GM18508 (cell line): ENCODE data around the gene SMTN.
"Not testable (repeated sequence)": the region's sequence is repeated elsewhere in the genome, so short reads cannot be mapped to it uniquely, and the experiment has no call there.

Experiments used
- ATAC-seq: cut with Tn5 transposase; IDR thresholded peaks from one replicate; pipeline ENCODE4 v1.9.1; 2021; ENCODE audit warnings: moderate number of reproducible peaks; ENCODE audit not compliant: insufficient read depth, unreplicated experiment

SMTN gene

DNA sequence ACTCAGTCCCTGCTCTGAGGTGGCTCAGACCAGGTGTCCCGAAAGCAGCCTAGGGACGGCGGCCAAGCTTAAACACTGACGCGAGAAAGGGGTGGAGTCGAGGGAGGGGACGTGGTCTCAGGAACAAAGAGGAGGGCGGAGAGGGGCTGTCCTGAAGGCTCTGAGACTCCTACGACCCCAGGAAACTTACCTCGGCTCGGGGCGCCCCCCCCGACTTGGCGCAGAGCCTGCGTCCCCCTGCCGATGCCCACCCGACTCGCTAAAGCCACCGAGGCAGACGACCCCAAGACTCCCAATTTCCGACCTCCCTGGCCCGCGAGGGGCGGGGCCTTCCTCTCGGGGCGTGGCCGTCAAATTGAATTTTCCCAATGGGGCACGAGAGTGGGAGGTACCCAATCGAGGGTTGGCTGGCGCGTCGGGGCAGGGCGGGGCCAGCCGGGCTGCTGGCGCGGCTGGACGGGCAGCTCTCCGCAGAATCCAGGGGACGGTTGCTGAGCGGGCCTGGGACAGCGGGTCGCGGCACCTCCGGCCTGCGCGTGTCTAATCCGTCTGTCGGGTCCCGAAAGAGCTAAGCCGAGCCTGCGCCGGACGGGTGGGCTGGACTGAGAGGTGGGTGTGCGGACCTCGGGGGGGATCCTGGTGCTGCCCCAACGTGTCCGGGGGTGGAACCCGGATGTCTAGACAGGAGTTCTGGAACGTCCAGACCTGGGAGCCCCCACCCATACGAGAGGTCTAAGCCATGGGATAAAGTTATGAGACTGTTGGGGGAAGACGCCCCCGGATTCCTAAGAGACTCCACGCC is at the start of gene SMTN:
Gene SMTN, plus strand, starts transcription at position 471 of the 802 bp plus-strand sequence. CDS start 1,941 bp downstream, outside the sequence.
- no peak for ATAC-seq

DNA sequence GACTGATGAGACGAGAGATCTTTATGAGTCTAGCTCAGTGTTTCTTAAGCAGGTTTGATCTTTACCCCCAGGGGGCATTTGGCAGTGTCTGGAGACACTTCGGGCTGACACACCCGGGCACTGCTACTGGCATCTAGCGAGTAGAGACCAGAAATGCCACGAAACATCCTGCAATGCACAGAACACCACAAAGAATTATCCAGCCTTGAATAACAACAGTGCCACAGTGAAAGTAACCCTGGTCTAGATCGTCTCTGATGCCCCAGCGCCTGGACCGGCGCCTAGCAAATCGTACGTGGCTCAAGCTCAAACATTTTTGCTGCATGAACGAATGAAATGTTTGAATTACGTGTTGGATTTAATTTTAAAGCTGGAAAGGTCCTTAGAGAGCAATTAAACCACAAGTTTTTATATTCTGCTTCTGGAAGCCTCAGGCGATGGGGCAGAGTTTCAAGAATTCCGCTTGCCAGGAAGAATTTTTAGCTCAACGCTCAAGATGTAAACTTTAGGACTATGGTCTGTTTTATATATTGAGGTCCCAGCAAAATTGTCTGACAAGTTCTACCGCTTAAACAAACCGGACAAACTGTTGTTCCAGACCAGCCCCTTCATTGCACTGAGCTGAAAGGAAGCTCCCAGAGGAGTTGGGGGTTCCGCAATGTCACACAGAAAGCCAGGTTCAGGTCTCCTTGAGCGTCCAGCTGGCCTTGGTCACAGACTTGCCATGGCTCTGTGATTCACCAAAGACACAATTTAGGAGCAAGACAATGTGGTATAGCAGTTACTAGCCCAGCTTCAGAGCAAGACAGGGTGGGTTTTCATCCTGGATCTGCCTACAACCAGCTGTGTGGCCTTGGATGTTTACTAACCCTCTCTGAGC is 44.2 kb upstream of the SMTN start:
- ATAC-seq, result no peak

DNA sequence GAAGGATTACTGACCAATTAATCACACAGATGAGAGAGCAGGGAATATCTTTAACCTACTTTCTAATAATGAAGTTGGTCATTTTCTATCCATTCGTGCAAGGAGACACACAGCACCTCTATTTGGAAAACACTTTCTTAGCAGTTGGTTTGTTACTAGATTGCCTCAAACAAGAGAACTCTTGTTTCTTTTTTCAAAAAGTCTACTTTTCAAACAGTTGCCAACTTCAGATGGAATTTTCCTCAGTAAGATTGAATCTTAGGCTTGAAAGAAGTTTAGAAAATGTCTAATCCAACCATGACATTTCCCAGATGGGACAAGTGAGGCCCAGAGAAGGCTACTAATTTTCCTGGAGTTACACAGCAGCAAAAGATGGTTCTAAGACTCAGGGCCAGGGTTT is 42.4 kb upstream of the SMTN start:
- no peak for ATAC-seq

DNA sequence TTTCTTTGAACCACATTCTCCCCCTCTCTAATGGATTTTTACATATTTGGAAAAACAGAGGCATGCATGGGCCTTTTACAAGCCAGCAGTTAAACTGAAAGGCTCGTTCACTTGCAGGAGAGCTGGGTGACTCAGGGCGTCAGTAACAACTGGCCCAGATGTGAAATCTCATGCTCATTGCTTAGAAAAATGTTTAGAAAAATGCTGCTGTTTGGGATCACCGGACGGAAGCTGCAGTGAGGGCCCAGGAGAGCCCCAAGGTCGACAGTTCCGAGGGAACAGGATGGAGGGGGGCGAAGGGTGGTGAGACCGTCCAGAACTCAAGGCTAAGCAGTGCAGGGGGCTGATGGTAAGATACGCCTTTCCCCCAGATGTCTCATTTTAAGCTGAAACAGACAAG is 41.7 kb upstream of the SMTN start:
- no peak for ATAC-seq

DNA sequence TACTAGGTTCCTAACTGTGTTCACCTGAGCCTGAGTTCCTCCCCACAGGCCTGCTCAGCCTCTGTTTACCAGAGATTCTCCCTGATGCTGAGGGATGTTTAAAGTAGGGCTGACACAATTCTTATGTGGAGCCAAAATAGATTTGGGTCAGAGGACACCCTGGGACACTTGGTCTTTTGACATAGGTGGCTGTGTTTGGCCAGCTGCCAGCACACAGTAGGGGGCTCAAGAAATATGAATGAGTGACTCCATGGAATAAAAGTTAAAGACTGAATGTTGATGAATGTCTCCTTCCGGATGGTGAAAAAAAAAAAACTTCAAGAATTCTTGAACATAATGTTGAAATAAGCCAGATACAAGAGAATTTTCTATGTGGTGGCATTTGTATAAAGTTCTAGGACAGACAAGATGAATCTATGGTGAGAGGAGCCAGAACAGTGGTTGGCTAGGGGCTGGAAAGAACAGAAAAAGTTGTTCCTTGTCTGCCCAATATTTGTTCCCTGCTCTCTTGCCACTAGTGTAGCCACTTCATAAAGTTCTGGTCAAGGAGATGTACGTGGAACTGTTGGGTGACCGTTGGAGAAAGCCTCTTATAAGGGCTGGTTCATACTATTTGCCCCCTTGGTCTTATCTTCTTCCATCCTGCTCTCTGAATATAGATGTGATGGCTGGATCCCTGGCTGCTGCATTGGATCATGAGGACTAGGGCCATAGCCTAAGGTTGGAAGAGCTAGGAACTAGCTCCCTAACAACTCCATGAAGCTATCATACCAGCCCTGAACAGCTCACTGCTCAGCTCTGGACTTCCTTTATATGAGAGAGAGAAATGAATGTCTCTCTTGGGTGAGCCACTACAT is 40.3 kb upstream of the SMTN start:
- ATAC-seq, result no peak

DNA sequence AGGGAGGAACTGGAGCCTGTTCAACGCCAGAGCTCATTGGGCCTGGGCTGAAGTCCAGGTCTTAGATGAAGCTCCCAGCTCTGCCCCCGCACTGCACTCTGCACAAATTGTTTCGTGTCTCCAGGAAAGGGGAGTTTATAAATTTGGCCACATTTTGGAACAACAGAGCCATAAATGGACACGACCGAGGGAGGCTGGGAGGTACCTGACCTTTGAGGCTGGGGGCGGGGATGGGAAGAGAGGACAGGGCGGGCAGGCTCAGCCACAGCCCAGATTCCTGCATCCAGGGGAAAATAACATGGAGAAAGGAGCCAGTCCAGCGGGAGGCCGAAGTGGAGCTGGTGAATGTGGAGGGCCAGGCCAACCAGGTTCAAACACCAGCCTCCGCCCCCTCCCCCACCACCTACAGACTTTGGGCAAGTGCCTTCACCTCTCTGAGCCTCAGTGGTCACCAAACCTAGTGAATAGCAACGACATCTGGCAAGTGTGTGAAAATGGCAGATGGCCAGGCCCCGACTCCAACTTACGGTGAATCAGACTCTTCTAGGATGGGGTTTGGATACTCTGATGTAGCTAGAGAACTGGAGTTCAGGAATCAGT is 36.8 kb upstream of the SMTN start:
- ATAC-seq, result no peak

DNA sequence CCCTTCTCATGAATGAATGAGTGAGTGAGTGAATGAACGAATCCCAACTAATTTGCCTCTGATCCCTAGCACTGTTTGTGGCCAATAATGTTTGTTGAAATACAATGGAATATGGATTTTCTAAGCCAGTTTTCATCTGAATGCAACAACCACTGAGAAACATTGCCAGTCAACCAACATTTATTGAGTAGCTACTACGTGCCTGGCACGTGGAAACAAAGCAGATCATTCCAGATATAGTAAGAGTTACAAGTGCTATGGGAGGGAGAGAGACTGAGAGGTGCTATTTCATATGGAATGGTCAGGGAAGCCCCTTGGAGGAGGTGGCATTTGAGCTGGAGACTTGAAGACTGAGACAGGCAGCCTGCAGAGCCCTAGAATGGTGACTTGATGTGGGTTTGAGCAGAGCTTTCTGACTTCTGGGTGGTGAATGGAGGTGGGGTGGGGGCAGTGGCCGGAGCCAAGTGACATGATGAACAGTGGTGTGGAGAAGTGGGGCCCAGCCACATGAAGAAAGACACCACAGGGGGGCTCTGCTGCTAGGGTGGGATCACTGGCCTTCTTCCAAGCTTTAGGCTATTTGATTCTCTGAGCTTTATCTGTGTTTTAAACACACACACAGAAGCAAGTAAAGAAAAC is 35.1 kb upstream of the SMTN start:
- no peak for ATAC-seq

DNA sequence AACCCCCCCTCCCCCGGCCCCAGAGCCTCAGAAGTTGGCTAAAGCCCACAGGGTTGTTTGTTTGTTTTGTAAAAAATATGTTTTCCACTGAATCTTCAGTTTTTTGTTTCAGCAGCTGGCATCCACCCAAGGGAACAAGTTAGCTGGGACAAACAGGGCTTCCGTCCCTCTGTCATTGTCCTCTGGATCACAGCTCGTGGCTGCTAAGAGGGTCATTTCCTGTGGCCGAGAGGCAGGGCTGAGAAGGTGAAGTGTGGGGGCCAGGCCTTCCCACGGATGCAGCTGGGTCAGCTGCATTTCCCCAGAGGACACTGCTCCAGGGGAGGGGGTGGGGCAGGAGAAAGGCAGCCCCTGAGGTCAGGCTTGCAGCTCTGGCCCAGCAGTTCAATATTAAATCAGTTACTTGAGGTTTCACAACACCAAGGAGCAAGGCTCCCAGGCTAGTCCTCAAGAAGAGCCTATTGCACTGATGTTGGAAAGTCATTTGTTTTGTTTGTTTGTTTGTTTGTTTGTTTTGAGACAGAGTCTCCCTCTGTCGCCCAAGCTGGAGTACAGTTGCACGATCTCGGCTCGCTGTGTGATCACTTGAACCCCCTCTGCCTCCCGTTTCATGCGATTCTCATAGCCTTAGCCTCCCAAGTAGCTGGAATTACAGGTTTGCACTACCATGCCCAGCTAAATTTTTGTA is 34.4 kb upstream of the SMTN start:
- ATAC-seq, result no peak

DNA sequence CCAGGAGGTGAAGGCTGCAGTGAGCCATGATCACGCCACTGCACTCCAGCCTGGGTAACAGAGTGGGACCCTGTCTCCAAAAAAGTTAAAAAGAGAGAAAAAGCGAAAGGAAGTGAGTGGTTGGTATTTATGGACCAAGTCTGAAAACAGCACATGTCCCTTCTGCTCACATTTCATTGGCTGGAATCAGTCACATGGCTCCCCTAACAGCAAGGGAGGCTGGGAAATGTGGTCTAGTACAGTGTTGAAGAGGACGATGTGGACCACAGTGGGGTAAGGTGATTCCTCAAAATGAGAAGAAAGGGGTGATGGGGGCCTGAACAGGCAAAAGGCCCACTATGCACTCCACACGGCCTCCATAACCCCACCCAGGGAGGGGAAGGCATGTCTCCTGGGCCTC is 32.5 kb upstream of the SMTN start:
- no peak for ATAC-seq

DNA sequence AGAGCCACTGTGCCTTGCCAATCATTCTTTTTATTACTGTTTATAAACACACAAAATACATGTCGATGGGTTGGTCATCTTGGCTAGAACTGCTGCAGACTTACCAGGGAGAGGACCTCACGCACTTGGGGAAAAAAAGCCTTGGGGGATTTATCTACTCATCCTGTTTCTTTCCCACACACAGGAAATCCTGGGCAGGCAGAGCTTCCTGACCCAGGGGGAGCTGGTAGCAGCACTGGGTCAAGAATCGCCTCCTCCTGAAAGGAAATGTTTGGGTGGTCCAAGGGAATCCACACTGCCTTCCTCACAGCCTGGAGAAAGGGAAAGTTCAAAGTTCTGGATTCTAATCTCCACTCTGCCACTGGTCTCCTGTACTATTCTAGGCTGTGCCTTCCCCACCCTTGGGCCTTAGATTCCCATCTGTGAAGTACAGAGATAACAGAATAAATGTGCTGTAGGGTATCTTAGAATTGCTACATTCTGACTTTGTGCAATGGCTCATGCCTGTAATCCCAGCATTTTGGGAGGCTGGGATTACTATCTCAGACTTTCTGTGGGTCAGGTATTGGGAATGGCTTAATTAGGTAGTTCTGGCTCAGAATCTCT is 31.2 kb upstream of the SMTN start:
- ATAC-seq, result no peak

DNA sequence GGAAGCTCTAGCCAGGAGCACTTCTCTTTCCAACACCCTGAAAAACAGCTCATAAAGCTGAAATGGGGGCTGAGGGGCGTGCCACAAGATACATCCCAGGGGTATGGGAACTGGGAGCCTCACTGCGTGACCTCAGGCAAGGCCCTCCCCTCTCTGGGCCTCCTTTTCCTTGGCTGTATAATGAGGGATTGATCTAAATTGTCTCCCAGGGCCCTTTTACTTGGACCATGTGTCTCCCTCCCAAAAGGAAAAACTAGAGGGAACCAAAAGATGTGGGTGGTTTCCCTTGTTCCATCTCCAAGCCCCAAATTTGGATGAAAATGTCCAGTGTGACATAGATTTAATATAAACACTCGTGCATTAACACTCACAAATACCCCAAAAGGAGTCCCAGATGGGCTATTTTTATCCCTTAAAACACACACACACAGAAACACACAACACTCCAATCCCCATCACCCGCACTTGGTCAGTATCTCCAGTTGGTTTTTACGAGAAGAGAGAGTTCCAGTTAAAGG is 25.9 kb upstream of the SMTN start:
- ATAC-seq, result no peak

DNA sequence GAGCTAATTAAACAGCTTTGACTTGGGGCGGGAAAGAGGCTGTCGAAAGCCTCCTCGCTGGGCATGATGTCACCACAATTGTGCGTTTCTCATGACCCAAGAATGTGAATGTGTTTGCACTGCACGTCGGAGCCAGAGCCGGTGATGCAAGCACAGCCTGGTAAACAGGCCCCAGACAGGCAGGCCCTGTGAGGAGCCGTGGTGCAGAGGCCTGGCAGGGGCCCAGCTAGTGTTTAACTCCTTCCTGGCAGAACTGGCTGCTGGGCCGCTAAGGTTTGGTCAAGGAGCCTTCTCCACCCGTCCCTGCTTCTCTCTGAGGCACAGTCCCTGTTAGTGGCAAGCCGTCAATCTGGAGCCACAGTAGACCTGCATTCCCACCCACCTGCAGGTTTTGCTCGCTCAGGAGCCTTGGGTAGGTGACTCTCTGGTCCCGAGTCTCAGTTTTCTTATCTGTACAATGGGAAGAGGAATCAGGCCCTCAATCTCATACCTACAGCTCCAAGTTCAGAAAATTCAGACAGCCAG is 25.4 kb upstream of the SMTN start:
- no peak for ATAC-seq

DNA sequence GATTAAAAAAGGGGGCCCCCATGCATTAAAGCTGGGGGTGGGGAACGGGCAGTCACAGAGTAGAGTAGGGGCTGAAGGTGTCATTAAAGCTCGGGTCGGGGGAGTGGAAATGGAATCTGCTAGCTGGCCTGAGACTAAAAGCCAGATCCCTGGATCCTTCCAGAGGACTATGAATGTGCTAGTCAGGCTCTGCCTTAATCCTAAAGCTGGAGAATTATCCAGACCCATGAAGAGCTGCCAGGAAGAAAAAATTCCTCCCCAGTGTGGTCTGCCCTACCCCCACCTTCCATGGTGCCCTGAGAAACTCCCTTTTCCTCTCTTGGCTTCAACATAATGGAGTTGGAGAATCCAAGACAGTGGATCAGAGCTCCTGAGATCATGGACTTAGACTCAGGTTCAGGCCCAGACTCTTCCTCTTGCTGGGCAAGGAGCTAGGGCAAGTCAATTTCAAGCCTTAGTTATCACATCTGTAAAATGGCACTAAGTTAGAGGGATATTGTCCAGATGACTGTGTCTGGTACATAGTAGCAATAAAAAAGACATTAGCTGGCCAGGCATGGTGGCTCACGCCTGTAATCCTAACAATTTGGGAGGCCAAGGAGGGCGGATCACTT is 24.0 kb upstream of the SMTN start:
- ATAC-seq, result no peak

DNA sequence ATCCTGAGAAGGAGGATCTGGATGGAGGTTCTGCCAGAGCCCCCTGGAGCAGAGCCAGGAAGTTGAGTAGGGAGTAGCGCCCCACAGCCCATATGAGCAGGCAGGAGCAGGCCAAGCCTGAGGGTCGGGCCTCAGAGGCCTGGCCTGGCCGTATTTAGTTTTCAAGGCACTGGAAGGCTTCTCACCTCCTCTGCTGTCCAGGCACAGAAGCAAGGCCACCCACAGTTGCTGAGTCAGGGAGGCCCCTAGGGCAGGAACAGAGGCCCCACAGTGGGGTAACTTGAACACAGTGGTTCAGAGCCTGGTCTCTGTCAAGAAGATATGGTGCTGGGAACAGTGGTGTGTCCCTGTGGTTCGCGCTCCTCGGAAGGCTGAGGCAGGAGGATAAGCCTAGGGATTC is 21.5 kb upstream of the SMTN start:
- not testable (repeated sequence) for ATAC-seq

DNA sequence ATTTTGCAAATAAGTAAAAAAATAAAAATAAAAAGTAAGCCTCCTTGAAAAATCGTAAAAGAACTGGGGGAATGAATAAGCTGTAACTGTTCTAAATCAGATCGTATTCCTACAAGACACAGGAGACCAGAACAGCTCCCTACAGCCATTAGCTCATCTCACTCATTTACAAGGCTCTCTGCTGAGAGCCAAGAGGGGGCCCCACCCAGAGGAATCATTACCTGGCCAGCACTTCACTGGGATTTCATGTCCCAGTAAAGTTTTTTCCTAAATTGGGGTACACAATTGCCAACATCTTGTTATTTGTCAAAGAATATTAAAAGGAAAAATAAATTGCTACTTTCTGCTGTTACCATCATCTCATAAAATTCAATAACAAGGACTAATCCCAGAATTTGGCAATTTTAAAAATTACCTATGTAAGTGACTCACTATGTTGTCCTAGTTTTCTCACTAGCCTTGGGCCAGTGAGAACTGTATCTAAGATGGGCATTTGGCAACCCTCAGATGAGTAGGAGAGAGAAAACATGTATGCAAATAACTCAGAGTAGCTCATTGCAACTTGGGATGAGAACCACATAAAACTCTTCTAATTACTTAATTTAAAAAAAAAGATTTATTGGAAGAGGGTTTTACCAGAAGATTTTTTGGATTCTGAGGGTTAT is 18.4 kb upstream of the SMTN start:
- ATAC-seq, result no peak

DNA sequence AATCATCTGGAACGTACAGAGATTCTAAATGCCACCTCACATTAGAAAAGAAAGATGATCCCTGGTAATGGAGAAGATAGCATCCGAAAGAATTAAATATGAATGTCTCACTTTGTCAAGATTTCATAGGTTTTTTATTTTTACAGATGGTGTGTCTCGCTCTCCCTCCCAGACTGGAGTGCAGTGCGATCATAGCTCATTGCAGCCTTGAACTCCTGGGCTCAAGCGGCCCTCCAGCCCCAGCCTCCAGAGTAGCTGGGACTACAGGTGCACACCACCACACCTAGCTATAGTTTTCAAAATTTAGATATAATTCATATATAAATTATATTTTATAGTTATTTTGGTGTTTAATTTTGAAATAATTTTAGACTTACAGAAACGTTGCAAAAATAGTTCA is 16.7 kb upstream of the SMTN start:
- no peak for ATAC-seq

DNA sequence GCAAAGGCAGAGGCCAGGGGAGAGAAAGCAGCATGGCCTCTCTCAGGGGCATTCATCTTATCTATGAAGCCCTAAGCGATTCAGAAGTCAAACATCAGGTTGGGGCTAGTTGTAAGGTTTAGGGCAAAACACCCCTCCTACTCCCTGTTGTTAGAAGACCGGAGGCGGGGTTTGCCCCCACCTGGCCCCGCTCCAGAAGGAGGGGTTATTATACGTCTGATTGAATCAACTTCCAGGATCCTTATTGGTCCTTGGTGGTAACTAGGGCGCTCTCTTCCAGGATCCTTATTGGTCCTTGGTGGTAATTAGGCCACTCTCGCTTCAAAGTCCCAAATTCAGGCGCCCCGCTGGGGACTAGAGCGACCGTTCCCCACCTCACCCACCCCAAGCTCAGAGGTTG is 12.1 kb upstream of the SMTN start:
- no peak for ATAC-seq
